Measurements from ENCODE around the gene HSD17B8.

Gene HSD17B8

GRCh38 chr6:33177552-33178446 is 26.7 kb upstream of the HSD17B8 start:
- Histone ChIP-seq H3K36me3 (ENCODE audit: insufficient read depth, low read length) (no peaks in the 10 kb centered on the region), H3K9ac (ENCODE audit: low read length) (no peak overlapping the region), H3K4me1 (ENCODE audit: insufficient read depth, low read length, severe bottlenecking) (no peaks in the 10 kb centered on the region), H3K9me3 (ENCODE audit: low read length) (no peaks in the 10 kb centered on the region), H3K4me3 (ENCODE audit: low read depth, low read length, poor library complexity, severe bottlenecking) (no peak overlapping the region), H3F3A (ENCODE audit: insufficient read depth, low read length) (no peaks in the 10 kb centered on the region), H3K9me2 (ENCODE audit: low read depth, low read length) (no peaks in the 10 kb centered on the region), H4K20me1 (ENCODE audit: insufficient read depth, low read length) (no peaks in the 10 kb centered on the region), H3K27me3 (ENCODE audit: insufficient read depth, low read length) (0 out of 2 replicates have a peak, but pooled peaks cover 7% of the 10 kb centered on the region), H2AFZ (ENCODE audit: low read length) (no peak overlapping the region), H3K27ac (ENCODE audit: low read depth, low read length, poor library complexity, severe bottlenecking) (no peak overlapping the region), H3K4me2 (ENCODE audit: low read length) (no peak overlapping the region), H3K79me2 (ENCODE audit: insufficient read depth, low read length) (no peaks in the 10 kb centered on the region)
- no peak for TF ChIP-seq EZH2 (IDR thresholded peaks at IDR 0.05; ENCODE audit: borderline replicate concordance, low read length)
- no peak for TF ChIP-seq CTCF (IDR thresholded peaks at IDR 0.05; ENCODE audit: low read length)

DNA sequence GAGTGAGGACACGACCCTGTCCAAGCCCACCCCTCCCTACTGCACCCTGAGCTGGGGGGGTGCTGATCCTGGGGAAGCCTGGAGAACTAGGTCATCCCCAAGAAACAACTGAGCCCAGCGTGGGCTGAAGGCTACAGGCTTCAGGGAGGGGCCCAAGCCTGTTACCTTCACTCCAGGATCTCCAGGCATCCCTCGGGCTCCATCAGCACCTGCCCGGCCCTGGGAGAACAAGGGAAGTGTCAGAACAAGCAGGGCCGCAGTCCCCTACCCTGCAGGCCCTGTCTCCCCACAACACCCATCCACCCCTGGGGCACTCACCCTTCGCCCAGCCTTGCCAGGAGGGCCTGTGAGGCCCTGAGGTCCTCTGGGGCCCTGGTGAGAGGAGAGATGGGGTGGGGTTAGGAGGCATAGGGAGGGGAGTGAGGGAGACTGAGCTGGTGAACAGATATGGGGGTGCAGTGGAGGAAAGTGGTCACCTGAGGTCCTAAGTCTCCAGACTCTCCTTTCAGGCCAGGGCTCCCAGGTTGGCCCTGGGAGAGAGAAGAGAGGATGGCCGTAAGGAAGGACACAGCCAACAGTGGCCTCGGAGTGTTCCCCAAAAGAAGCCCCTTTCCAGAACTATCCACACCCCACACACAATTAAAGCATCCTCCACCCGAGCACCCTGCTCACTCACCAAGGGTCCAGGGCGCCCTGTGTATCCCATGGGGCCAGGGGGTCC is 25.5 kb upstream of the HSD17B8 start:
- H3K4me2 ChIP-seq (ENCODE audit: low read length), result no peak overlapping the region
- no peaks in the 10 kb centered on the region for H3K9me2 ChIP-seq (ENCODE audit: low read depth, low read length)
- no peaks in the 10 kb centered on the region for H3F3A ChIP-seq (ENCODE audit: insufficient read depth, low read length)
- no peaks in the 10 kb centered on the region for H3K9me3 ChIP-seq (ENCODE audit: low read length)
- no peak overlapping the region for H3K27ac ChIP-seq (ENCODE audit: low read depth, low read length, poor library complexity, severe bottlenecking)
- TF ChIP-seq EZH2 (IDR thresholded peaks at IDR 0.05; ENCODE audit: borderline replicate concordance, low read length) (no peak), CTCF (IDR thresholded peaks at IDR 0.05; ENCODE audit: low read length) (no peak)
- no peak overlapping the region for H2AFZ ChIP-seq (ENCODE audit: low read length)
- H3K27me3 ChIP-seq (ENCODE audit: insufficient read depth, low read length), result 0 out of 2 replicates have a peak, but pooled peaks cover 7% of the 10 kb centered on the region
- no peak overlapping the region for H3K9ac ChIP-seq (ENCODE audit: low read length)
- no peaks in the 10 kb centered on the region for H4K20me1 ChIP-seq (ENCODE audit: insufficient read depth, low read length)
- H3K36me3 ChIP-seq (ENCODE audit: insufficient read depth, low read length), result no peaks in the 10 kb centered on the region
- no peak overlapping the region for H3K4me3 ChIP-seq (ENCODE audit: low read depth, low read length, poor library complexity, severe bottlenecking)
- peaks cover 8% of the 10 kb centered on the region for H3K4me1 ChIP-seq (ENCODE audit: insufficient read depth, low read length, severe bottlenecking)
- no peaks in the 10 kb centered on the region for H3K79me2 ChIP-seq (ENCODE audit: insufficient read depth, low read length)

- Histone ChIP-seq H3K27me3 (ENCODE audit: insufficient read depth, low read length) (no peaks in the 10 kb centered on the region), H3K9me2 (ENCODE audit: low read depth, low read length) (no peaks in the 10 kb centered on the region), H3K27ac (ENCODE audit: low read depth, low read length, poor library complexity, severe bottlenecking) (no peak overlapping the region), H3F3A (ENCODE audit: insufficient read depth, low read length) (no peaks in the 10 kb centered on the region), H3K36me3 (ENCODE audit: insufficient read depth, low read length) (no peaks in the 10 kb centered on the region), H3K79me2 (ENCODE audit: insufficient read depth, low read length) (no peaks in the 10 kb centered on the region), H3K4me2 (ENCODE audit: low read length) (no peak overlapping the region), H3K4me1 (ENCODE audit: insufficient read depth, low read length, severe bottlenecking) (peaks cover 8% of the 10 kb centered on the region), H2AFZ (ENCODE audit: low read length) (no peak overlapping the region), H3K4me3 (ENCODE audit: low read depth, low read length, poor library complexity, severe bottlenecking) (no peak overlapping the region), H3K9ac (ENCODE audit: low read length) (no peak overlapping the region), H4K20me1 (ENCODE audit: insufficient read depth, low read length) (no peaks in the 10 kb centered on the region), H3K9me3 (ENCODE audit: low read length) (no peaks in the 10 kb centered on the region)
- TF ChIP-seq EZH2 (IDR thresholded peaks at IDR 0.05; ENCODE audit: borderline replicate concordance, low read length), result no peak
- no peak for TF ChIP-seq CTCF (IDR thresholded peaks at IDR 0.05; ENCODE audit: low read length)
Measured at GRCh38 chr6:33181141-33181540, 23.3 kb upstream of the HSD17B8 start.

Data from OCI-LY1 (cell line).